ENCODE data around the gene DTD1.

- no peak for TF ChIP-seq CTCF (conservative IDR thresholded peaks at IDR 0.05; ENCODE audit: low read depth, low read length)
- TF ChIP-seq EZH2 (IDR thresholded peaks at IDR 0.05; ENCODE audit: borderline replicate concordance, low read depth, low read length, poor library complexity, severe bottlenecking): no peak
Observed at GRCh38 chr20:18715564-18715963, 127.7 kb downstream of the DTD1 start.

All from A673 (cell line).